IMR-90 (cell line): Measurements from ENCODE around the gene SLC25A33.

ENCODE experiments used
- POLR2A ChIP-seq: IDR thresholded peaks from 2 replicates; pipeline ENCODE4 v1.6.1; 2012; ENCODE audit warnings: mild to moderate bottlenecking, low read depth, low read length
- RCOR1 ChIP-seq: IDR thresholded peaks from 2 replicates; pipeline ENCODE4 v1.6.1; 2012; ENCODE audit warnings: mild to moderate bottlenecking, low read length, improper control_type of control experiment; ENCODE audit not compliant: insufficient replicate concordance
- SMC3 ChIP-seq: fragments of 150-350 bp; IDR thresholded peaks from 2 replicates; pipeline ENCODE4 v1.6.1; 2016; ENCODE audit warnings: low read depth, mild to moderate bottlenecking, antibody characterized with exemption, low read length, moderate library complexity
- TF ChIP-seq, protein P1 (sequence below): conservative IDR thresholded peaks from 2 replicates; pipeline ENCODE4 v1.5.1; 2012; ENCODE audit warnings: mild to moderate bottlenecking, low read depth, low read length, improper control_type of control experiment

DNA sequence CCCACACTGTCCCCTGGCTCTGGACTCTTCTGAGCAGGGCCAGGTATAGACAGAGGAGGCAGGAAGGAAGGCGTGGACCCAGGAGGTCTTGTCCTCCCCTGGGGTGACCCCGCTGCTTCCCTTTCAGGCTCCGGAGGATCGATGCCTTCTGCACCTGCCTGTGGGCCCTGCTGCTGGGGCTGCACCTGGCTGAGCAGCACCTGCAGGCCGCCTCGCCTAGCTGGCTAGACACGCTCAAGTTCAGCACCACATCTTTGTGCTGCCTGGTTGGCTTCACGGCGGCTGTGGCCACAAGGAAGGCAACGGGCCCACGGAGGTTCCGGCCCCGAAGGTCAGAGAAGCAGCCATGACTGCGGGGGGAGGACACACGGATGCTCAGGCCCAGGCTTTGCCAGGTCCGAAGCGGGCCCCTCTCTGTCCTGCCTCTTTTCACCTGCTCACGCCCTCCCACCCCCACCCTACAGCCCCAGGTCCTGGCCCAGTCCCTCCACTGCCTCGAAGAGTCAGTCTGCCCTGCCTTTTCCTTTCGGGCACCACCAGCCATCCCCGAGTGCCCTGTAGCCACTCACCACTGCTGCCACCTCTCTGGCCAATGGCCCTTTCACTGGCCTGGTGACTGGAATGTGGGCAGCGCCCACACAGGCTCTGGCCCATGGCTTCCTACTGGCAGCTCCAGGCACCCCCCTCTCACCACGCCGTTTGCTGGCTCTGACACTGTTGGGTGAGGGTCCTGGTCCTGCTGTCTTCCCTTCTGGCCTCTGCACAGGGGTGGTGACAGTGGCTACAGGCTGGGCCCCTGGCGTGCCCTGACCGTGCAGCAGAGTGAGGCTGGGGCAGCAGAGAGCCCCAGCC lies 62.9 kb downstream of the SLC25A33 start:
- TF ChIP-seq, protein P1, sequence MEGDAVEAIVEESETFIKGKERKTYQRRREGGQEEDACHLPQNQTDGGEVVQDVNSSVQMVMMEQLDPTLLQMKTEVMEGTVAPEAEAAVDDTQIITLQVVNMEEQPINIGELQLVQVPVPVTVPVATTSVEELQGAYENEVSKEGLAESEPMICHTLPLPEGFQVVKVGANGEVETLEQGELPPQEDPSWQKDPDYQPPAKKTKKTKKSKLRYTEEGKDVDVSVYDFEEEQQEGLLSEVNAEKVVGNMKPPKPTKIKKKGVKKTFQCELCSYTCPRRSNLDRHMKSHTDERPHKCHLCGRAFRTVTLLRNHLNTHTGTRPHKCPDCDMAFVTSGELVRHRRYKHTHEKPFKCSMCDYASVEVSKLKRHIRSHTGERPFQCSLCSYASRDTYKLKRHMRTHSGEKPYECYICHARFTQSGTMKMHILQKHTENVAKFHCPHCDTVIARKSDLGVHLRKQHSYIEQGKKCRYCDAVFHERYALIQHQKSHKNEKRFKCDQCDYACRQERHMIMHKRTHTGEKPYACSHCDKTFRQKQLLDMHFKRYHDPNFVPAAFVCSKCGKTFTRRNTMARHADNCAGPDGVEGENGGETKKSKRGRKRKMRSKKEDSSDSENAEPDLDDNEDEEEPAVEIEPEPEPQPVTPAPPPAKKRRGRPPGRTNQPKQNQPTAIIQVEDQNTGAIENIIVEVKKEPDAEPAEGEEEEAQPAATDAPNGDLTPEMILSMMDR: no peak
- TF ChIP-seq POLR2A (no peak), RCOR1 (no peak), SMC3 (no peak)
